Large intestine (tissue), 3 donors: Measurements from ENCODE around the gene SGK1. TPM values are rescaled to one million over a fixed set of nuclear protein-coding genes. Genes with fewer than 3 reads are reported as not detected.
"Not testable (repeated sequence)": the region's sequence is repeated elsewhere in the genome, so short reads cannot be mapped to it uniquely, and the experiment has no call there.

Experiments
- DNase-seq, 2 donors: peaks; one replicate each; pipeline versions ENCODE4 v3.0.0 to v3.0.0-alpha.2; 2013
- H3K27ac ChIP-seq: one replicate; pipeline ENCODE4 v1.5.1; 2013; ENCODE audit warnings: low read length
- H3K27me3 ChIP-seq: 2 replicates; pipeline ENCODE4 v1.6.1; 2013; ENCODE audit warnings: low read length; ENCODE audit not compliant: control insufficient read depth, insufficient read depth
- H3K36me3 ChIP-seq: 2 replicates; pipeline ENCODE4 v1.6.1; 2013; ENCODE audit warnings: low read length; ENCODE audit not compliant: control insufficient read depth, insufficient read depth
- H3K4me1 ChIP-seq: one replicate; pipeline ENCODE4 v1.6.1; 2013; ENCODE audit warnings: low read length; ENCODE audit not compliant: control insufficient read depth, insufficient read depth
- H3K4me3 ChIP-seq: one replicate; pipeline ENCODE4 v1.5.1; 2013; ENCODE audit warnings: low read length
- H3K9me3 ChIP-seq: one replicate; pipeline ENCODE4 v1.6.1; 2013; ENCODE audit warnings: mild to moderate bottlenecking, low read depth, low read length, moderate library complexity; ENCODE audit not compliant: control insufficient read depth
- WGBS: methylation state at CpG from one replicate; pipeline ENCODE4 v1.1.5; 2013; ENCODE audit warnings: low lambda C conversion rate; ENCODE audit not compliant: insufficient coverage; 5-methylcytosine and 5-hydroxymethylcytosine counted together
- polyA plus RNA-seq: library from polyadenylated mRNA; unstranded; fragments of 120-200 nt; gene quantifications from one replicate; pipeline ENCODE4 v1.2.1, GENCODE V29; 2013

SGK1 gene
- polyA plus RNA-seq, 1 donor: 41.2 TPM

DNA sequence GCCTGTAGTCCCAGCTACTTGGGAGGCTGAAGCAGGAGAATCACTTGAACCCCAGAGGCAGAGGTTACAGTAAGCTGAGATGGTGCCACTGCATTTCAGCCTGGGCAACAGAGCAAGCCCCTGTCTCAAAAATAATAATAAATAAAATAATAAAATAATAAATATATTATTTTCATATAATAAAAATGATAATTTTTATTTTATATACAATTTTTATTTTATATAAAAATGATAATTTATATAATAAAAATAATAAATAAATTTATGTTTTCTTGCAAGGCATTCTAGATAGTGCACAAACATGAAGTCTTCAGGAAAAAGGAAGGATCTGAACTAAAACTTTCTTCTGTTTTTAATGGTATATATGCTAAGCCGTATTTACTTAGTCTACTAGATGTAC, 12.6 kb upstream of the SGK1 start:
- H3K4me3 ChIP-seq: no peak overlapping the region
- H3K4me1 ChIP-seq: no peaks in the 10 kb centered on the region
- H3K27me3 ChIP-seq: no peaks in the 10 kb centered on the region
- peaks cover 2% of the 10 kb centered on the region for H3K9me3 ChIP-seq
- no peaks in the 10 kb centered on the region for H3K36me3 ChIP-seq
- H3K27ac ChIP-seq: no peak overlapping the region
- no peak for DNase-seq
- WGBS: 80% methylated on average over 1 of the region's 1 CpG

DNA sequence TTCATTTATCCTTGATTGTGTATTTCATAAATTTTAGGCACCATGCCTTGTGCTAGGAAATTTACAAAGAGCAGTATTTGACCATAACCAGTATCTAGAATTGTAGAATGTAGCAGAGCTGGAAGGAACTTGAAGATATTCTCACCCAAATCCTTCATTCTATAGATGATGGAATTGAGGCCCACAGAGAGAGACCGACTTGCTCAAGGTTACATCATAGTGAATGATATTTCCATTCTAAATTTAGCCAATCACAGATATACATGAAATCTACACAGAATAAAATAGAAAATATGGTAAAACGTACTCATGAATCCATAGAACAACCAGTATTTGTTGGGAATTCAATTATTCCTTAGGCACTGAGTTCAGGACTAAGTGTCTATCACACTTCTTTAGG, 10.9 kb upstream of the SGK1 start:
- Histone ChIP-seq H3K4me1 (no peaks in the 10 kb centered on the region), H3K9me3 (peaks cover 2% of the 10 kb centered on the region), H3K27me3 (no peaks in the 10 kb centered on the region), H3K4me3 (no peak overlapping the region), H3K27ac (no peak overlapping the region), H3K36me3 (no peaks in the 10 kb centered on the region)
- DNase-seq: no peak
- no CpG with 5 or more reads among the region's 2 CpGs for WGBS

DNA sequence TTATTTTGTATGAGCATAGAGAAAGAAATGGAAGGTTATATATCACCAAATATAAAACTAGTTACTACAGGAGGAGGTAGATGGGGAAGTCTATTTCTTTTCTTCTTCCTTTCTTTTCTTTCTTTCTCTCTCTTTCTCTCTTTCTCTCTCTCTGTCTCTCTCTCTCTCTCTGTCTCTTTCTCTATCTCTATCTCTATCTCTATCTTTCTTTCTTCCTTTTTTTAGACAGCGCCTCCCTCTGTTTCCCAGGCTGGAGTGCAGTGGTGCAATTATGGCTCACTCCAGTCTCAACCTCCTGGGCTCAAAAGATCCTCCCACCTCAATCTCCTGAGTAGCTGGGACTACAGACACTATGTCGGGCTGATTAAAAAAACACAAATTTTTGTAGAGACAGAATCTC, 10.2 kb upstream of the SGK1 start:
- no peaks in the 10 kb centered on the region for H3K36me3 ChIP-seq
- H3K4me1 ChIP-seq: no peaks in the 10 kb centered on the region
- H3K4me3 ChIP-seq: no peak overlapping the region
- no peaks in the 10 kb centered on the region for H3K27me3 ChIP-seq
- H3K9me3 ChIP-seq: peaks cover 2% of the 10 kb centered on the region
- no peak overlapping the region for H3K27ac ChIP-seq
- no CpG with 5 or more reads among the region's 2 CpGs for WGBS
- no peak for DNase-seq

DNA sequence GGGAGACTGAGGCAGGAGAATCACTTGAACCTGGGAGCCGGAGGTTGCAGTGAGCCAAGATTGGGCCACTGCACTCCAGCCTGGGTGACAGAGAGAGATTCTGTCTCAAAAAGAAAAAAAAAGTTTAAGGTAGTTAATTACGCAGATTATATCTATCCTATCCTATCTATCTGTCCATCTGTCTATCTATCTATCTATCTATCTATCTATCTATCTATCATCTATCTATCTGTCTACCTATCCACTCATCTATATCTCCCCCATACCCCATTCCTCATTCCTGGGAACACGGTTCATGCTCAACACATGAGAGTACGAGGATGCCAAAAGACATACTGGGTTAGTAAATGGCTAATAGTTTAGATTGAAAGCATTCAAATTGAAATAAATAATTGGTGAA, 8.3 kb upstream of the SGK1 start:
- H3K27me3 ChIP-seq, H3K27ac ChIP-seq, H3K36me3 ChIP-seq, H3K4me3 ChIP-seq, DNase-seq, H3K4me1 ChIP-seq, H3K9me3 ChIP-seq: not testable (repeated sequence)
- WGBS: no CpG with 5 or more reads among the region's 4 CpGs

DNA sequence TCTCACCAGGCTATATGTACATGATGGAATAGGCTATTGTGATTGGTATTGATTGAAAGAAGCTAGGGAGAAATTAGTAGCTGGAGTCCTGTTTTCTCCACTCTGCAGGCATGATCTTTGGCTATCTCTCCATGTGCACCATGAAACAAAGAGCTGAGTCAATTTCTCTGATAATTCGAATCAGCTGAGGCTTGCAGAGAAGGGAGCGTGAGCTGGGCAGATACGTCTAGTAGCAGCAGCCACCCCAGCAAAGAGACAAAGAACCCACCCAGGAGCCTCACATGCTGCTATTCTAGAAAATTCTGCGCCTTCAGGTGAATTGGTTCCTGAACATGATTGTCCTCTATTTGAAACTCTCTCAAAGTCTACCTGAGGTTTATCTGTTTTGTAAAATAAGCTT, 6.9 kb upstream of the SGK1 start:
- Histone ChIP-seq H3K27ac (no peak overlapping the region), H3K9me3 (peaks cover 2% of the 10 kb centered on the region), H3K36me3 (no peaks in the 10 kb centered on the region), H3K4me1 (no peaks in the 10 kb centered on the region), H3K4me3 (no peak overlapping the region), H3K27me3 (no peaks in the 10 kb centered on the region)
- DNase-seq: no peak
- 100% methylated on average over 1 of the region's 4 CpGs for WGBS

DNA sequence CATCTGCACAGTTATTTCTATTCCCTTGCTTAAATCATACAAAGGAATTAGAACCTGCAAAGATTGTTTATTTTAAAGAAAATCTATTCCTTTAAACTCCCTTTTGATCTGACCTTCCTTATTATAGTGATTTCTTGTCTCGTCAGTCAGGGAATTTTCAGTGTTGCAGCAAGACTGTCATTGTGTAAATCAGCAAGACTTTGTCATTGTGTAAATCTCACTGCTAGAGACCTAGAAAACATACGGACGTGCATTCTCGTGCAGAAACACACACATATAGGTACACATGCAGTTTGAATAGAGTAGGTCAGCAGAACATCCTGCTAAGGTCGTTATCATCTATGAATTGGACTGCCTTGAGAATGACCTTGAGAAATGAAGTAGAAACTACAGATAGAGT, 6.2 kb upstream of the SGK1 start:
- Histone ChIP-seq H3K27ac (no peak overlapping the region), H3K36me3 (no peaks in the 10 kb centered on the region), H3K4me1 (no peaks in the 10 kb centered on the region), H3K9me3 (peaks cover 2% of the 10 kb centered on the region), H3K4me3 (no peak overlapping the region), H3K27me3 (peaks cover 4% of the 10 kb centered on the region)
- no peak for DNase-seq
- 67% methylated on average over 1 of the region's 5 CpGs for WGBS

DNA sequence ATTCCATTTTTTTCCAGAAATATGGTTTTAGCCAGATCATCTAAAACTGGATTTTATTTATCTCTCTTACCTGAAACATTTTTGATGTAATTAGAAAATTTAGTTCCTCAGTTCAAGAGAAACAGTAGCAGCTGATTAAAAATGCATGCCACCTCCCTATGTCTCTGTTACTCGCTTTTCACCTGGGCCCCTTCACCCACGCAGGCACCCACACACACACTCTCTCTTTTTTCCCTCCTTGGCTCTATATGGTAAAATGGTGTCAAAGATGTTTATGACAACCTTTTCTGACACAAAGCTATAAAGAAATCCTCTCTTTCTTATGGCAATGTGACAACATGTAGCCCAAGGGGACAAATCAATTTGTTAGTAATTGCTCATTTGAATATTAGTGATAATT, 5.8 kb upstream of the SGK1 start:
- no peak overlapping the region for H3K4me3 ChIP-seq
- H3K36me3 ChIP-seq: no peaks in the 10 kb centered on the region
- H3K9me3 ChIP-seq: peaks cover 2% of the 10 kb centered on the region
- H3K27ac ChIP-seq: no peak overlapping the region
- no peaks in the 10 kb centered on the region for H3K4me1 ChIP-seq
- WGBS: 80% methylated on average over 1 of the region's 2 CpGs
- peaks cover 5% of the 10 kb centered on the region for H3K27me3 ChIP-seq
- DNase-seq: no peak

DNA sequence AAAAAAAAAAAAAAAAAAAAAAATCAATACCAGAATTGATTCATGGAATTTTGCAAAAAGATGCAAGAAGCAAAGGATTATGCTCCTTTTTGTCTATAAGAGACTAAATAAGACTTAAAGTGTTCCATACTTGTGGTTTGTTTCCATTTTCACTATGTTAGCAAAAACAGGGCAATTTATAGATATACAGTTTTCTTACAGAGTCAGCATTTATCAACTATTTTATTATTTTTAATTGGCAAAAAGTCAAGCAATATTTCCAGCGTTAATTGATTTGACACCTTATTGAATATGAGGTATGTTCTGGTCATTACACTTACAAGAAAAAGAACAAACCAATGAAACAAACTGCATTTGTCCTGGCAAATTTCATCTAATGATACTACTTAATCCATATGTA, 5.4 kb upstream of the SGK1 start:
- WGBS: no CpG with 5 or more reads among the region's 1 CpG
- Histone ChIP-seq H3K4me1 (no peaks in the 10 kb centered on the region), H3K27me3 (peaks cover 7% of the 10 kb centered on the region)

DNA sequence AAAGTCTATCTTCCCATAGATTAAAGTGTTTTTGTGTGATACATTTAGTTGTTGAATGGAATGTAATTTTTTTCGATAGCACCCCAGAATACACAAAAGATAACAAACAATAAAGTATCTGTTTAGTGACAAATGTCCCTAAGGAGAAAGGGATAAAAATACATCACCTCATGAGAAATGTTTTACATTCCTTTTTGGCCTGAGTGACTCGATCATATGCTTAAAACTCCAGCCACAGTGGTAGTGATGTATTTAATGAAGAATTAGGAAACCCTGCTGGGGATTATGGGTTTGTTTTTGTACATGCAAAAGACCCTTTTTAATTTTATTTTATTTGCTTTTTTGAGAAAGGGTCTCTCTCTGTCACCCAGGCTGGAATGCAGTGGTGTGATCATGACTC, 4.3 kb upstream of the SGK1 start:
- peaks cover 18% of the 10 kb centered on the region for H3K27me3 ChIP-seq
- H3K36me3 ChIP-seq: no peaks in the 10 kb centered on the region
- H3K4me3 ChIP-seq: no peak overlapping the region
- 100% methylated on average over 1 of the region's 2 CpGs for WGBS
- H3K4me1 ChIP-seq: no peaks in the 10 kb centered on the region
- DNase-seq: no peak
- peaks cover 2% of the 10 kb centered on the region for H3K9me3 ChIP-seq
- no peak overlapping the region for H3K27ac ChIP-seq

More for the DNA sequence above, 5.4 kb upstream of the SGK1 start:
- Histone ChIP-seq H3K36me3 (no peaks in the 10 kb centered on the region), H3K27ac (no peak overlapping the region), H3K4me3 (no peak overlapping the region), H3K9me3 (peaks cover 2% of the 10 kb centered on the region)
- no peak for DNase-seq

DNA sequence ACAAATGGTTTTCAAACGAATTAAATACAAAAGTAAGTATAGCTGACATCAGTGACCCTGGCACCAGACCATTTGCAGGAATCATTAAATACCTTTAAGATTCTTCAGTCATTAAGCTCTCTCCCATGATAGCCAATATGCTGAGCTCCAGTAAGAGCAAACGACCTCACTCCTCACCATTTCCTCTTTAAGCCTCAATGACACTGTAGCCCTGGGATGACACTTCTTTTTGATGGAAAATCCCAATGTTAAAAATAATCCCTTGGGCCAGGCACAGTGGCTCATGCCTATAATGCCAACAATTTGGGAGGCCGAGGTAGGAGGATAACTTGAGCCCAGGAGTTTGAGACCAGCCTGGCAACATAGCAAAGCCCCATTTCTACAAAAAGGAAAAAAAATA, 3.3 kb upstream of the SGK1 start:
- 100% methylated on average over 1 of the region's 3 CpGs for WGBS
- Histone ChIP-seq H3K9me3 (peaks cover 2% of the 10 kb centered on the region), H3K27ac (no peak overlapping the region), H3K36me3 (no peaks in the 10 kb centered on the region), H3K4me1 (no peaks in the 10 kb centered on the region), H3K27me3 (peaks cover 25% of the 10 kb centered on the region), H3K4me3 (no peak overlapping the region)
- DNase-seq: no peak

DNA sequence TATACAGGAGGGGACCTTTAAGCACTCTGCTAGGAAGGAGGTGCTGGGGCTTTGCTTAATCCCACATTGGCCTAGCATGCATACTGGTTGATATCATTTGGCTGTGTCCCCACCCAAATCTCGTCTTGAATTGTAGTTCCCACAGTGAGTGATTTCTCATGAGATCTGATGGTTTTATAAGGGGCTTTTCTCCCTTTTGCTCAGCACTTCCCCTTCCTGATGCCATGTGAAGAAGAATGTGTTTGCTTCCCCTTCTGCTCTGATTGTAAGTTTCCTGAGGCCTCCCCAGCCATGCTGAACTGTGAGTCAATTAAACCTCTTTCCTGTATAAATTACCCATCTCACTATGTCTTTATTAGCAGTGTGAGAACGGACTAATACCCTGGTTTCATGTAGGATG, 1.8 kb upstream of the SGK1 start:
- not testable (repeated sequence) for H3K27ac ChIP-seq, DNase-seq, H3K4me3 ChIP-seq, H3K36me3 ChIP-seq, H3K4me1 ChIP-seq, H3K9me3 ChIP-seq
- peaks cover 29% of the 10 kb centered on the region for H3K27me3 ChIP-seq
- no CpG with 5 or more reads among the region's 2 CpGs for WGBS
